Lung (tissue), 12 donors: Measurements from ENCODE around the gene MLH3. TPM values are rescaled to one million over a fixed set of nuclear protein-coding genes. Genes with fewer than 3 reads are reported as not detected.

ENCODE experiments used
- ATAC-seq: fragments of 200-7000 bp; cut with Tn5 transposase; one replicate; pipeline ENCODE4 v1.9.1; 2020; ENCODE audit warnings: moderate number of reproducible peaks; ENCODE audit not compliant: insufficient read depth, low FRiP score
- DNase-seq, 3 donors: peaks; one replicate each; pipeline ENCODE4 v3.0.0-alpha.2; 2013 to 2017
- H3K27ac ChIP-seq, 2 donors: one replicate each; pipeline ENCODE4 v1.5.1; 2013; ENCODE audit warnings: mild to moderate bottlenecking in 2 of 2, moderate library complexity in 2 of 2, control low read depth in 1 of 2, inconsistent platforms in 1 of 2, low read depth in 1 of 2, low read length in 1 of 2
- H3K27me3 ChIP-seq, 3 donors: one replicate each; pipeline ENCODE4 v1.5.1; 2013; ENCODE audit warnings: low read length in 2 of 3; ENCODE audit not compliant: control insufficient read depth in 3 of 3, insufficient read depth in 3 of 3
- H3K36me3 ChIP-seq, 4 donors: one replicate each; pipeline ENCODE4 v1.5.1; 2013; ENCODE audit warnings: low read length in 4 of 4, mild to moderate bottlenecking in 1 of 4, moderate library complexity in 1 of 4; ENCODE audit not compliant: control insufficient read depth in 4 of 4, insufficient read depth in 4 of 4
- H3K4me1 ChIP-seq, 5 donors: one replicate each; pipeline ENCODE4 v1.5.1; 2013; ENCODE audit warnings: low read length in 5 of 5, mild to moderate bottlenecking in 2 of 5, moderate library complexity in 1 of 5; ENCODE audit not compliant: control insufficient read depth in 5 of 5, insufficient read depth in 5 of 5
- H3K4me3 ChIP-seq: one replicate; pipeline ENCODE4 v1.5.1; 2013; ENCODE audit warnings: mild to moderate bottlenecking, control low read depth, moderate library complexity
- H3K9ac ChIP-seq, 2 donors: one replicate each; pipeline ENCODE4 v1.5.1; 2013; ENCODE audit warnings: low read length in 2 of 2, control low read depth in 1 of 2; ENCODE audit not compliant: insufficient read depth in 1 of 2
- H3K9me3 ChIP-seq, 4 donors: one replicate each; pipeline ENCODE4 v1.5.1; 2013; ENCODE audit warnings: low read length in 3 of 4, mild to moderate bottlenecking in 1 of 4, moderate library complexity in 1 of 4; ENCODE audit not compliant: control insufficient read depth in 4 of 4, insufficient read depth in 3 of 4
- whole genome bisulfite sequencing, 2 donors: extraction: QIAGEN DNeasy Blood & Tissue Kit; methylation state at CpG; one replicate each; pipeline ENCODE4 v1.1.7; 2013; 5-methylcytosine and 5-hydroxymethylcytosine counted together
- polyA plus RNA-seq, 2 donors: library from polyadenylated mRNA; stranded (reverse); fragments of 200-250 nt; gene quantifications; one replicate each; pipeline ENCODE4 v1.2.1, GENCODE V29; 2013
- total RNA-seq, 2 donors: library from RNA; depleted of rRNA in 1 of 2; stranded (reverse); fragments of >200 nt in 1 of 2; gene quantifications; one replicate each; pipeline ENCODE4 v1.2.1, GENCODE V29; 2014 to 2021
- TF ChIP-seq, protein P1 (sequence below): IDR thresholded peaks from 2 replicates; pipeline ENCODE4 v1.5.1; 2012; ENCODE audit warnings: mild to moderate bottlenecking; ENCODE audit errors: control extremely low read depth, extremely low read depth
- donor health status: control.
- donor health status: control.
- donor health status: Bipolar disorder and iron deficiency.
- donor health status: healthy.
- donor health status: DM: yes; HTN: yes; CAD: no.

Gene MLH3
- total and polyA plus RNA-seq, 4 donors: 10.1 to 60.6 (median 19.9) TPM

GRCh38 chr14:75091251-75091650 lies 40.0 kb upstream of the MLH3 start:
- Histone ChIP-seq H3K27ac (no peak overlapping the region), H3K9ac (no peak overlapping the region), H3K36me3 (peaks cover 32 to 50% (median 37%) of the 10 kb centered on the region in 4 donors), H3K9me3 (no peaks in the 10 kb centered on the region), H3K27me3 (no peaks in the 10 kb centered on the region), H3K4me3 (no peak overlapping the region), H3K4me1 (peaks cover 0 to 4% (median 0%) of the 10 kb centered on the region in 5 donors)
- 89 to 96% methylated on average over 8 of the region's 8 CpGs for WGBS, 2 donors
- TF ChIP-seq, protein P1, sequence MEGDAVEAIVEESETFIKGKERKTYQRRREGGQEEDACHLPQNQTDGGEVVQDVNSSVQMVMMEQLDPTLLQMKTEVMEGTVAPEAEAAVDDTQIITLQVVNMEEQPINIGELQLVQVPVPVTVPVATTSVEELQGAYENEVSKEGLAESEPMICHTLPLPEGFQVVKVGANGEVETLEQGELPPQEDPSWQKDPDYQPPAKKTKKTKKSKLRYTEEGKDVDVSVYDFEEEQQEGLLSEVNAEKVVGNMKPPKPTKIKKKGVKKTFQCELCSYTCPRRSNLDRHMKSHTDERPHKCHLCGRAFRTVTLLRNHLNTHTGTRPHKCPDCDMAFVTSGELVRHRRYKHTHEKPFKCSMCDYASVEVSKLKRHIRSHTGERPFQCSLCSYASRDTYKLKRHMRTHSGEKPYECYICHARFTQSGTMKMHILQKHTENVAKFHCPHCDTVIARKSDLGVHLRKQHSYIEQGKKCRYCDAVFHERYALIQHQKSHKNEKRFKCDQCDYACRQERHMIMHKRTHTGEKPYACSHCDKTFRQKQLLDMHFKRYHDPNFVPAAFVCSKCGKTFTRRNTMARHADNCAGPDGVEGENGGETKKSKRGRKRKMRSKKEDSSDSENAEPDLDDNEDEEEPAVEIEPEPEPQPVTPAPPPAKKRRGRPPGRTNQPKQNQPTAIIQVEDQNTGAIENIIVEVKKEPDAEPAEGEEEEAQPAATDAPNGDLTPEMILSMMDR: no peak
- ATAC-seq (no peak), DNase-seq (no peak)

GRCh38 chr14:75090353-75090752 lies 39.1 kb upstream of the MLH3 start:
- Histone ChIP-seq H3K27me3 (no peaks in the 10 kb centered on the region), H3K27ac (no peak overlapping the region), H3K4me1 (peaks cover 0 to 4% (median 0%) of the 10 kb centered on the region in 5 donors), H3K9me3 (no peaks in the 10 kb centered on the region), H3K9ac (no peak overlapping the region), H3K36me3 (peaks cover 31 to 50% (median 38%) of the 10 kb centered on the region in 4 donors), H3K4me3 (no peak overlapping the region)
- WGBS, 2 donors: 93 to 96% methylated on average over 3 of the region's 3 CpGs
- ATAC-seq: no peak
- no peak for DNase-seq
- TF ChIP-seq, protein P1: no peak

GRCh38 chr14:75088566-75089373 lies 37.5 kb upstream of the MLH3 start:
- 77 to 79% methylated on average over 7 of the region's 7 CpGs for WGBS, 2 donors
- peaks cover 37 to 53% (median 43%) of the 10 kb centered on the region in 4 donors for H3K36me3 ChIP-seq

More at GRCh38 chr14:75088566-75089373, 37.5 kb upstream of the MLH3 start:
- H3K9ac ChIP-seq: no peak overlapping the region
- H3K27ac ChIP-seq: no peak overlapping the region
- no peak overlapping the region for H3K4me3 ChIP-seq
- DNase-seq (peak; percentile 59 to 85 (median 81)), ATAC-seq (no peak)
- no peaks in the 10 kb centered on the region for H3K27me3 ChIP-seq
- TF ChIP-seq, protein P1: peak; percentile 62
- peaks cover 0 to 5% (median 0%) of the 10 kb centered on the region in 5 donors for H3K4me1 ChIP-seq
- no peaks in the 10 kb centered on the region for H3K9me3 ChIP-seq
